Measurements from ENCODE around the gene P2RX2.

P2RX2 gene

GRCh38 chr12:132604668-132605441 lies 13.7 kb upstream of the P2RX2 start:
- Mint-ChIP-seq H3K36me3 (no peaks in the 10 kb centered on the region), H3K27ac (no peak overlapping the region), H3K4me3 (no peak overlapping the region), H3K9me3 (no peaks in the 10 kb centered on the region), H3K27me3 (peaks cover 69% of the 10 kb centered on the region), H3K4me1 (peaks cover 13% of the 10 kb centered on the region)
- no peak for ATAC-seq

- no peak for ATAC-seq
- Mint-ChIP-seq H3K27me3 (peaks cover 79% of the 10 kb centered on the region), H3K4me1 (peaks cover 13% of the 10 kb centered on the region), H3K9me3 (no peaks in the 10 kb centered on the region), H3K4me3 (no peak overlapping the region), H3K27ac (no peak overlapping the region), H3K36me3 (no peaks in the 10 kb centered on the region)
Measured at GRCh38 chr12:132605892-132606291, 12.7 kb upstream of the P2RX2 start.

DNA sequence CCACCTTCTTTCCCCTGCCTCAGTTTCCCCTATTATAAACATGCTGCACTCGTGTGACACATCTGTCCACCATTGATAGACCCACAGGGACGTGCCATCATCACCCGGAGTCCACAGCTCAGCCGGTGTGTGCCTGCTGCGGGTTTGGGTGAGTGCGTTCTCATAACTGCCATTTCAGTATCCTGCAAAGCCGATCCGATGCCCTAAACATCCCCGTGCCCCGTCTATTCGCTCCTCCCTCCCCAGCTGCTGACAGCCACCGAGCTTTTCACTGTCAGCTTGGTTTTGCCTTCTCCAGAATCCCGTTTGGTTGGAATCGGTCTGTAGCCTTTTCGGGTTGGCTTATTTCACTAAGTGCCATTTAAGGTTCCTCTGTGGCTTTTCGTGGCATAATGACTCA lies 12.1 kb upstream of the P2RX2 start:
- peaks cover 85% of the 10 kb centered on the region for H3K27me3 Mint-ChIP-seq
- H3K4me1 Mint-ChIP-seq = peaks cover 9% of the 10 kb centered on the region
- no peak overlapping the region for H3K4me3 Mint-ChIP-seq
- H3K36me3 Mint-ChIP-seq = no peaks in the 10 kb centered on the region
- H3K9me3 Mint-ChIP-seq = peaks cover 3% of the 10 kb centered on the region
- no peak for ATAC-seq
- H3K27ac Mint-ChIP-seq = no peak overlapping the region

DNA sequence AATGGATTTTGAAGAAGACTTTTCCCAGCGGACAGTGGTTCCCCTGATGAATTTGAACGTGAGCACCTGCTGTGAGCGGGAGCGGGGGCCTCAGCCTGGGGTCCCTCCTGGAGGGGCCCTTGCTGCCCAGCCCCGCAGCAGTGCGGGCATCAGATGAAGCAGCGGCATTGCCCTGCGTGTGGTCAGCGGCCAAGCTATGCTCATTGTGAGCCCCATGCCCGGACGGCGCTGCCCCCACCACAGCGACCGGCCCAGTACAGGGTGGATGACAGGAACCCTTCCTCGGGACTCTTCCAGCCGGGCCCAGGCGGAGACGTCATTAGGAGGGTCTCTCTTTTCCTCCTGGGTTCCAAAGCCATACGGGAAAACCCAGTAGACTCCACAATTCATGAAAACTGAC lies 11.6 kb upstream of the P2RX2 start:
- H3K36me3 Mint-ChIP-seq = no peaks in the 10 kb centered on the region
- no peak overlapping the region for H3K4me3 Mint-ChIP-seq

GRCh38 chr12:132608231-132609171 lies 10.1 kb upstream of the P2RX2 start:
- Mint-ChIP-seq H3K27ac (no peak overlapping the region), H3K9me3 (peaks cover 3% of the 10 kb centered on the region), H3K36me3 (no peaks in the 10 kb centered on the region), H3K4me1 (peaks cover 9% of the 10 kb centered on the region), H3K27me3 (peaks cover 72% of the 10 kb centered on the region), H3K4me3 (no peak overlapping the region)
- no peak for ATAC-seq

More for the DNA sequence above, 11.6 kb upstream of the P2RX2 start:
- Mint-ChIP-seq H3K27me3 (peaks cover 88% of the 10 kb centered on the region), H3K27ac (no peak overlapping the region), H3K9me3 (peaks cover 3% of the 10 kb centered on the region), H3K4me1 (peaks cover 9% of the 10 kb centered on the region)
- ATAC-seq = no peak

- ATAC-seq = no peak
- peaks cover 64% of the 10 kb centered on the region for H3K27me3 Mint-ChIP-seq
- peak within 1 kb of the TSS; percentile 68 for H3K4me3 Mint-ChIP-seq
Measured at GRCh38 chr12:132610051-132610759, 8.4 kb upstream of the P2RX2 start, which contains the start of gene LRCOL1. Gene LRCOL1 (minus strand): TSS chr12:132610582. CDS start chr12:132606251, 4,331 bp downstream.

GRCh38 chr12:132610866-132611602 lies 7.5 kb upstream of the P2RX2 start:
- Mint-ChIP-seq H3K27ac (no peak overlapping the region), H3K9me3 (peaks cover 3% of the 10 kb centered on the region), H3K4me1 (peaks cover 18% of the 10 kb centered on the region), H3K27me3 (peaks cover 70% of the 10 kb centered on the region), H3K36me3 (no peaks in the 10 kb centered on the region), H3K4me3 (peak overlapping the region; percentile 3)
- ATAC-seq = no peak

More at GRCh38 chr12:132610051-132610759, 8.4 kb upstream of the P2RX2 start, which contains the start of gene LRCOL1:
- H3K9me3 Mint-ChIP-seq = peaks cover 3% of the 10 kb centered on the region
- no peaks in the 10 kb centered on the region for H3K36me3 Mint-ChIP-seq
- H3K4me1 Mint-ChIP-seq = peaks cover 16% of the 10 kb centered on the region
- H3K27ac Mint-ChIP-seq = peak within 1 kb of the TSS; percentile 11

- H3K4me1 Mint-ChIP-seq = peaks cover 18% of the 10 kb centered on the region
- H3K27ac Mint-ChIP-seq = no peak overlapping the region
- peaks cover 66% of the 10 kb centered on the region for H3K27me3 Mint-ChIP-seq
- no peaks in the 10 kb centered on the region for H3K36me3 Mint-ChIP-seq
- no peak for ATAC-seq
- H3K4me3 Mint-ChIP-seq = no peak overlapping the region
- peaks cover 4% of the 10 kb centered on the region for H3K9me3 Mint-ChIP-seq
Measured at GRCh38 chr12:132611620-132612019, 7.0 kb upstream of the P2RX2 start.

DNA sequence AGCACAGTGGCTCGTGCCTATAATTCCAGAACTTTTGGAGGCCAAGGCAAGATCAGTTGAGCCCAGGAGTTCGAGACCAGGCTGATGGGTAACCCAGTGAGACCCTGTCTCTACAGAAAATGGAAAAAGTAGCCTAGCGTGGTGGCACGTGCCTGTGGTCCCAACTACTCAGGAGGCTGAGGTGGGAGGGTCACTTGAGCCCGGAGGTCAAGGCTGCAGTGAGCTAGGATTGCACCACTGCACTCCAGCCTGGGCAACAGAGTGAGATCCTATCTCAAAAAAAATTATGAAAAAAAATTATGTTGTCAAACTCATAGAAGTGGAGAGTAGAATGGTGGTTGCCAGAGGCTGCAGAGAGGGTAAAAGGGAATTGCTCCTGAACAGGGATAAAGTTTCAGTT lies 4.5 kb upstream of the P2RX2 start:
- Mint-ChIP-seq H3K4me3 (no peak overlapping the region), H3K4me1 (peaks cover 27% of the 10 kb centered on the region), H3K9me3 (peaks cover 12% of the 10 kb centered on the region), H3K36me3 (peaks cover 7% of the 10 kb centered on the region), H3K27me3 (peaks cover 54% of the 10 kb centered on the region), H3K27ac (no peak overlapping the region)
- ATAC-seq = no peak

DNA sequence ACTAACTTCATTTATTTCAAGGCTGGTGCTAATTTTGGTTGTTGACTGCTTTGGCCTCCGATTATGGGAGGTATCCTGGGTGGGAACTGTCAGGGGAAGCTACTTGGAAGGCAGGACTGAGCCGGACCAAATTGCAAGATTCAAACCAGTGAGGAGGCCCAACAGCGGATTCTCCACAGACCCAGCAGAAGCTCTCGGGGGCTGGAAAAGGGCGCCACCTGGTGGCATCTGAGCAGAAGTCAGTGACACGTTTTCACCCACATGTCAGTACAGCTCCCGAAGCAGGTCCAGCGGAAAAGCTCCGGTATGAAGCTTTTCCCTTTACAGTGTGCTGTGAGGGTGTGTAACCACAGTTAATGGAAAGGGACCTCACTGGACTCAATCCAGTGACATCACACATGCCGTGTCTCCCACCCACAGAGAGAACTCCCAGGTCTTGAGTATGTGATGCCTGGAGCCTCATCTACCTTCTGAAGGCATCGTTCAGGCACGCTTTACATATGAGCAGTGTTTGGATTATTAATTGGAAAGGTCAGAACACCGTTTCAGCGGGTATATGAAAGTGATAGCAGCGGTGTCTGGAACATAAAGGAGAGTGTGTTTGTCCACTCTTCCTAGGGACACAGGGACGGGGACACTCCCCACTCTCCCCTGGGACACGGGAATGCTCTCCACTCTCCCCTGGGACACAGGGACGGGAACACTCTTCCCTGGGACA lies 3.6 kb upstream of the P2RX2 start:
- Mint-ChIP-seq H3K4me1 (peaks cover 26% of the 10 kb centered on the region), H3K36me3 (peaks cover 7% of the 10 kb centered on the region), H3K9me3 (peaks cover 12% of the 10 kb centered on the region), H3K27me3 (peaks cover 45% of the 10 kb centered on the region), H3K27ac (no peak overlapping the region), H3K4me3 (no peak overlapping the region)
- peak; percentile 82 for ATAC-seq

DNA sequence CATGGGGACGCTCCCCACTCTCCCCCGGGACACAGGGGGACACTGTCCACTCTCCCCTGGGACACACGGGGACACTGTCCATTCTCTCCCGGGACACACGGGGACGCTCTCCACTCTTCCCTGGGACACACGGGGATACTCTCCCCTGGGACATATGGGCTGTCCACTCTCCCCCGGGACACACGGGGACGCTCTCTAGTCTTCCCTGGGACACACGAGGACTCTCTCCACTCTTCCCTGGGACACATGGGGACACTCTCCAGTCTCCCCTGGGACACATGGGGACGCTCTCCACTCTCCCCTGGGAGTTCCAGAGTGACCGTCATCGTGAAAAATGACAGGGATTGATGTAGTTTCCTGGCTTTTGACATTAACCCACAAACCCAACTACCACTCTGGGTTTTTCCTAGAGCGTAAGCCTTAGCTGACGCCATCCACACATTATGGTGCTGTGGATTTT lies 3.0 kb upstream of the P2RX2 start:
- Mint-ChIP-seq H3K9me3 (peaks cover 12% of the 10 kb centered on the region), H3K27ac (no peak overlapping the region), H3K36me3 (peaks cover 7% of the 10 kb centered on the region), H3K4me3 (no peak overlapping the region), H3K4me1 (peaks cover 20% of the 10 kb centered on the region), H3K27me3 (peaks cover 39% of the 10 kb centered on the region)
- ATAC-seq = no peak

- Mint-ChIP-seq H3K27ac (no peak overlapping the region), H3K9me3 (peaks cover 8% of the 10 kb centered on the region), H3K36me3 (peaks cover 7% of the 10 kb centered on the region), H3K4me1 (peaks cover 18% of the 10 kb centered on the region), H3K27me3 (peaks cover 27% of the 10 kb centered on the region), H3K4me3 (no peak overlapping the region)
- no peak for ATAC-seq
Measured at GRCh38 chr12:132617135-132617701, 1.4 kb upstream of the P2RX2 start.

DNA sequence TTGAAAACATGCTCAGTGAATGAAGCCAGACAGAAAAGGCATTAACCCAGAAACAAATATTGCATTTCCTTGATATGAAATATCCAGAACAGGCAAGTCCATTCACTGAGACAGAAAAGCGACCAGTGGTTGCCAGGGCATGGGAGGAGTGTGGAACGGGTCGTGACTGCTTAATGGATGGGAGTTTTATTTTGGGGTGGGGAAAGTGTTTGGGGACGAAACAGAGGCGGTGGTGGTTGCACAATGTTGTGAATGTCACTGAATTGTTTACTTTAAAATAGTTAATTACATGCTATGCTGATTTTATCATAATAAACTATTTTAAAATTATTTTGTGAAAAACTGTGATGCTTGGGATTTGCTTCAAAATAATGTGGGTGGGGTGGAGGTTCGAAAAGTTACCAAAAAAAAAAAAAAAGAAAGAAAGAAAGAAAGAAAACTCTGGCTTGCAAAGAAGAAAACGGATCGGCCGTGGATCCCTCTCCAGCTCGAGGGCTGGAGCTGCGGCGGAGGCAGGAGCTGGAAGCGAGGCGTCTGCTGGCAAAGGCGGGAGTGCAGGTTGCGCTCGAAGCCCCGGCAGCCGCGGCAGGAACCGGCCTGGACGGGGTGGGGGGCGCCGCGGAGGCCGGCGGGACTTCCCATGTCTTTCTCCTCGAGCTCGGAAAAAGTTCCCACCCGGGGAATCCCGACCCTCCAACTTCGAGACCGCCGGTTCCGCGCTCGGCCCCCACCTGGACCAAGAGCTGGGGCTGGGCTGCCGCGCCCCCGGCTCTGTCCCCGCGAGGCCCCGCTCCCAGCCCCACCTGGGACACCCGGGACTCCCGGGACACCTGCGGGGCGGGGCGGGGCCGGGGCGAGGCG lies 524 bp upstream of the P2RX2 start:
- peaks cover 27% of the 10 kb centered on the region for H3K27me3 Mint-ChIP-seq
- peaks cover 8% of the 10 kb centered on the region for H3K9me3 Mint-ChIP-seq
- no peak for ATAC-seq
- peaks cover 25% of the 10 kb centered on the region for H3K4me1 Mint-ChIP-seq
- no peak overlapping the region for H3K27ac Mint-ChIP-seq
- peaks cover 7% of the 10 kb centered on the region for H3K36me3 Mint-ChIP-seq
- H3K4me3 Mint-ChIP-seq = peak overlapping the region; percentile 3

All from stimulated activated memory B cell treated with anti-CD40 and anti-IgM and Interleukin-4, amounts not matched to agents 10 μg/mL and 1 μg/mL and 100 μg/mL, for 72 hours (primary cell).